Brain microvascular endothelial cell (primary cell): Measurements from ENCODE around the gene ZNF536.

Source experiments
- DNase-seq: peaks from one replicate; pipeline ENCODE4 v3.0.0-alpha.2; 2020
- H3K27ac ChIP-seq: fragments of 250-450 bp; sonication (Bioruptor Pico); 2 replicates; pipeline ENCODE4 v1.5.1; 2020; ENCODE audit warnings: mild to moderate bottlenecking, moderate library complexity
- H3K27me3 ChIP-seq: fragments of 250-450 bp; sonication (Bioruptor Pico); replicated peaks from 2 replicates; pipeline ENCODE4 v1.5.1; 2020; ENCODE audit warnings: mild to moderate bottlenecking
- H3K36me3 ChIP-seq: fragments of 250-450 bp; sonication (Bioruptor Pico); replicated peaks from 2 replicates; pipeline ENCODE4 v1.5.1; 2020; ENCODE audit warnings: mild to moderate bottlenecking
- H3K4me3 ChIP-seq: 2 replicates; pipeline ENCODE4 v1.5.1; 2011; ENCODE audit warnings: low read depth, mild to moderate bottlenecking, control low read depth, low read length, moderate library complexity
- CTCF ChIP-seq: IDR thresholded peaks from 2 replicates; pipeline ENCODE4 v1.5.1; 2011; ENCODE audit warnings: low read depth, mild to moderate bottlenecking, moderate library complexity, low read length, control low read depth, inconsistent platforms; ENCODE audit errors: missing control alignments
- in situ Hi-C: cut with HindIII; loops from 2 replicates; pipeline ENCODE4 v1.10.0; 2017; ENCODE audit warnings: low sequenced_read_pairs, low pct_ligation_motif_present

ZNF536 gene

GRCh38 chr19:30593975-30594745, 222.0 kb downstream of the ZNF536 start:
- no peak overlapping the region for H3K4me3 ChIP-seq
- in situ Hi-C loops = no loop called here
- H3K27me3 ChIP-seq = no peaks in the 10 kb centered on the region
- no peak for TF ChIP-seq CTCF
- H3K27ac ChIP-seq = no peak overlapping the region
- H3K36me3 ChIP-seq = no peaks in the 10 kb centered on the region
- no peak for DNase-seq

GRCh38 chr19:30596268-30596667, 224.1 kb downstream of the ZNF536 start:
- no peak overlapping the region for H3K27ac ChIP-seq
- no peaks in the 10 kb centered on the region for H3K27me3 ChIP-seq
- no peaks in the 10 kb centered on the region for H3K36me3 ChIP-seq
- in situ Hi-C loops = no loop called here
- no peak for DNase-seq
- no peak for TF ChIP-seq CTCF
- no peak overlapping the region for H3K4me3 ChIP-seq

- in situ Hi-C loops = no loop called here
- TF ChIP-seq CTCF = no peak
- Histone ChIP-seq H3K27ac (no peak overlapping the region), H3K4me3 (no peak overlapping the region), H3K36me3 (no peaks in the 10 kb centered on the region), H3K27me3 (no peaks in the 10 kb centered on the region)
- no peak for DNase-seq
Observed at GRCh38 chr19:30596813-30597399, 224.7 kb downstream of the ZNF536 start.

GRCh38 chr19:30598688-30599087, 226.5 kb downstream of the ZNF536 start:
- in situ Hi-C loops = no loop called here
- Histone ChIP-seq H3K36me3 (no peaks in the 10 kb centered on the region), H3K27me3 (no peaks in the 10 kb centered on the region), H3K27ac (no peak overlapping the region), H3K4me3 (no peak overlapping the region)
- DNase-seq = no peak
- no peak for TF ChIP-seq CTCF

GRCh38 chr19:30602661-30603350, 230.6 kb downstream of the ZNF536 start:
- Histone ChIP-seq H3K4me3 (no peak overlapping the region), H3K27ac (no peak overlapping the region), H3K27me3 (no peaks in the 10 kb centered on the region), H3K36me3 (no peaks in the 10 kb centered on the region)
- in situ Hi-C loops = no loop called here
- TF ChIP-seq CTCF = no peak
- DNase-seq = no peak
